IPS DF 4.7 (cell line): ENCODE measurements around the gene UVRAG.
"Not testable (repeated sequence)": the region's sequence is repeated elsewhere in the genome, so short reads cannot be mapped to it uniquely, and the experiment has no call there.

Experiments
- DNase-seq: peaks from one replicate; pipeline ENCODE4 v3.0.0-alpha.2; 2013; ENCODE audit warnings: low spot score; ENCODE audit errors: extremely low read depth

The UVRAG gene

DNA sequence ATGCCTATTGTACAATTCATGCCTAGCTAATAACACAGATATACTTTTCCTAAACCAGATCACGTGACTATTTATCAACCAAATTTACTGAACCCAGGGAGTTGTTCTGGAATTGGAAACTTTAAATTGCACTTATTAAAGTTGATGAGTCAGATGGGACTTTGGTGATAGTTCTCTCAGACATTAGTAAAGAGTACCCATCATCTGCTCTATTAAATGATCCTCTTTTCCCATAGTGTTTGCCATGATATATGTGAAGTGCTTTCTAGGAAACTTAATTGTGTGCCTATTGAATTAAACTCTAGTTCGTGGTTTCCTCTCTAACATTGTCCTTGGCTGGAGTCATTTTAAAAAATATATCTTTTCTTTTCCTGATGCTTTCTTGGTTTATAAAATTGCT lies 99.0 kb downstream of the UVRAG start:
- no peak for DNase-seq

DNA sequence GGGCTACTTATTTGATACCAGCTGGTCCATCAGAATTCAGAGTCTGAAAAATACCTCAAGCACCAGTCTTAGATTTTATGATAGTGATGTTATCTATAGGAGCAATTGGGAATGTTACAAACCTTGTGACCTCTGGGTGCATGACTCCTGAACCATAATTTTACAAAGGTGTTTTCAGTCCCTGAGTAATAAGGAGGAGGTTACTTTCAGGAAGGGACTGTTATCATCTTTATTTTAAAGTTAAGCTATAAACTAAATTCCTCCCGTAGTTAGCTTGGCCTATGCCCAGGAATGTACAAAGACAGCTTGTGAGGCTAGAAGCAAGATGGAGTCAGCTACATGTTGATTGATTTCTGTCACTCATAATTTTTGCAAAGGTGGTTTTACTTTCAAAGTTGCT lies 101.9 kb downstream of the UVRAG start:
- DNase-seq, result no peak

- DNase-seq, result no peak
Measured at GRCh38 chr11:75918331-75918730, 103.3 kb downstream of the UVRAG start.

- no peak for DNase-seq
Measured at GRCh38 chr11:75919525-75919924, 104.5 kb downstream of the UVRAG start.

- no peak for DNase-seq
Measured at GRCh38 chr11:75920848-75921247, 105.8 kb downstream of the UVRAG start.

- DNase-seq, result no peak
Measured at GRCh38 chr11:75921808-75922207, 106.8 kb downstream of the UVRAG start.

DNA sequence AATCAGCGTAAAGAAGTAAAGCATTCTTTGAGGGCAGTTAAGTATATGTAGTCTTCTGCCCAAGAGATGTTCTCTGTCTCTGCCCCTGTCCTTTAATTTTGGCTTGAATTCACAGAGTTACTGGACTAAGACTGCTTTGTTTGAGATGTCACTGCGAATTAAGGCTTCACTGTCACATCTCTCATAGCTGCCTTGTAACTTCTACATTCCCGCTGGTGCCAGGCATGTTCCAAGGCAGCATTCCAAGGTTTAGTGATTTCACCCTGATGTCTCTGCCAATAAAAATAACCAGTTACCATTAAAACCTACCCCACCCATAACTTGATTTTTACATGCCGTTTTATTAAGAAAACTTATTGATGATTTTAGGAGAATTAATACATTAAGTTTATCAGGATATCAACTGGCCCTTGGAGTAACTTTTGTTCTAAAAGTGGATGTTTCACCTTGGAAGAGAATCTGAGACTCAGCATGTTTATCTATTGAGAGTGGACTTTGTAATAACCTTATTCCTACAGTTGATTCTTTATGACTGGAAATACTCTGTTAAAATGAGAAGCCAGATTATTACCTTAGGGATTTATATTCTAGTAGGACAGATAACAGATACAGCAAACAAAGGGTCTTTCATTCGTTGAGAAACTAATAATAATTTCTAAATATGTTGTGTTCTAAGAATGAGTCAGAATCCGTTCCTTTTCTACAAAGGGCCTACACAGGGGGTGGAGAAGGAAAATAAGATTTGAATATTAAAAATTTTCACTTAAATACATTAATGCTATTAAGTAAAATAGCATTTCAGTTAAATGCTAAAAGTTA lies 110.2 kb downstream of the UVRAG start:
- no peak for DNase-seq

GRCh38 chr11:75925785-75926164 lies 110.8 kb downstream of the UVRAG start:
- DNase-seq, result no peak

GRCh38 chr11:75929706-75930105 lies 114.7 kb downstream of the UVRAG start:
- DNase-seq, result no peak

DNA sequence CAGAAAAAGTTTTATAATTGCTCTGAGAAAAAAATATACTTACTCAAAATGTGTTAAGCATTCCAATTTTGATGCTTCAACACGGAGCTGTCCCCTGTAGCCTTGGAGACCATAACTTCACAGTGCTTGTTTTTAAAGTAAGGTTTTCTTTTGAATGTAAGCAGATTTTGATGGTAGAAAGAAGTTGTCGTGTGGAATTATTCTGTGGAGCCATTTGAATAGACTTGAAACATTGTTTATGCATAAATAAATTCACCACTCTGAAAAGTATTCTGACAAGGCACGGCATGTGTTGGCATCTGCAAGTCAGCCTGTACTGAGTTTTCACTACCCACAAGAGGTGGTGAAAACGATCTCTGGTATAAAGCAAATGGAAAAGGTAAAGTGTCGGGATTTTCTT lies 115.5 kb downstream of the UVRAG start:
- no peak for DNase-seq

DNA sequence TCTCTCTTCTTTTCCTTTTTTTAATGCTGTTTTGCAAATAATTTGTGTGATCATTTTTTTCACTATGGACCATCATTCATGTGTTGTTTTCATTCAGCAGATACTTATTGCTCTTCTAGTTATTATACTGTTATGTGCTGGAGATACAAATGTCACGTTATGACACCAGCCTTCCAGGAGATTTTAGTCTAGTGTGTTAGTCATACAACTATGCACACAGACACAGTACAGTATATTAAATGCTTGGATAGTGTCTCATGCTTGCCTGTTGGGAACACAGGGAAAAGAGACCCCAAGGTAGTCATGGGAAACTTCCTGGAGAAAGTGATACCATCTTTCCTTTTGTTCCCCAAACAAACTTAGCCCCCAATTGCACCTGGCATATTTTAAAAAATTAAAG lies 116.1 kb downstream of the UVRAG start:
- DNase-seq, result no peak

- not testable (repeated sequence) for DNase-seq
Measured at GRCh38 chr11:75933736-75934135, 118.7 kb downstream of the UVRAG start.

DNA sequence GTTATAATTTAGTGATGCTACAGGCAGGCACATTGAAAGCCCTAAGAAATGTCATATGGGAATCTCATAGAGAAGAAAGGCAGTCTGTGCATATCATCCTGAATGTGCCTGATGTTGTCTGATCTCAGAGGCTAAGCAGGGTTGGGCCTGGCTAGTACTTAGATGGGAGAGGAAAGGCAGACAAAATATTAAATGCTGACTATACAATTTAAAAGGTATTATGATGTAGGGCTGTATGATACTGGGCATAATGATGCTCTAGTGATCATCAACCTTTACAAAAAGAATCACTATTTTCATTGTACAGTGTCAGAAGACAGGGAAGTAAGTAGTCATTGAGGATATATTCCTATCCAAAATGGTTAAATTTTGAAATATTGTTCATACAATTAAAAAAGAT lies 119.8 kb downstream of the UVRAG start:
- DNase-seq, result no peak

DNA sequence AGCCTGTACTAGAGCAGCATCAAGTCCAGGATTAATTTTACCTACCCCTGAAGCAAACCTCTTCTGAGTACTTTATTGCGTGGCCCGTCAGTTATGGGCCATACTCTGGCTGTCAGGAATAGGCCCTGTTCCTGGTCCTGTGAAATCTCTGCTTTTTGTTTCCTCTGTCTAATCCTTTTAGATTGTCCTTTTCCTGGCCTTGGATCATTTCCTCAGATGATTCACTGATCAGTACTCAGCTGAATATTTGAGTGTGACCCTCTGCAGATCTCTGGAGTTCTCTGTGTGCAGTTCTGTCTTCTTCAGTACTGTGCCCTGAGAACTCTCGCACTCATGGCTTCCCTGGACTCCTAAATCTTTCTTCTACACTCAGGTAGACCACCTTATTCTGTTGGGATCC lies 123.5 kb downstream of the UVRAG start:
- DNase-seq, result no peak

DNA sequence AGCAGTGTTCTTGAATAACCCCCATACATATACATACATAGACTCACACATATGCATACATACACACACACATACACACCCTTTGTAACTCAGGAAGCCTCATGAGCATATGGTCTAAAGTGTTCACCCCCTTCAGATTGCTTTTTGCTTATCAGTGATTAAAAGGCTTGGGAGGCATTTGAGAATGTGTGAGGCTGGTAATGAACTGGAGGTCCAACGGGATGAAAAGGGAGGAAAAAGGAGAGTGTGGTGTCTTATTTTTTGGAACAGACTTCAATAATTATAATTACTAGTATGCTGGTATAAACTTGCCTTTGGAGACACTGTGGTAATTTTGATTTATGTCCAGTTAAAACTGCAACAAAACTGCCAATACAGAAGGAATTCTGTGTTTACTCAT lies 124.5 kb downstream of the UVRAG start:
- no peak for DNase-seq

DNA sequence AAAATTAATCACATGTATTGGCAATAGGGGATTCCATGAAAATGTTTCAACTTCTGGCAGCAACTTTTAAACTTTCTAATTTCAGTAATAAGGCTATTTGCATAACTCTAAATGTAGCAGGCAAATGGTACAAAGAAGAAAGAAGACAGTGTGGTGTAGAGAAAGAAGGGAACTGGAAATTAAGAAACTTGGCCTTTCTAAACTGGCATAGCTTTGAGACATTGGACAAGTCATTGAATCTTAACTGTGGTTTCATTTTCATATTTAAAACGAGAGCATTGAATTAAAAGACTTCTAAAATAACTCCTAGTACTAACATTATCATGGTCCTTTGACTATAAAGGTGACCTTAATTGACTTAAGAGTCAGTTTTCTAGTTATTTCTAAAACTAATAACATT lies 125.0 kb downstream of the UVRAG start:
- DNase-seq, result no peak

- no peak for DNase-seq
Measured at GRCh38 chr11:75940911-75941310, 125.9 kb downstream of the UVRAG start.

DNA sequence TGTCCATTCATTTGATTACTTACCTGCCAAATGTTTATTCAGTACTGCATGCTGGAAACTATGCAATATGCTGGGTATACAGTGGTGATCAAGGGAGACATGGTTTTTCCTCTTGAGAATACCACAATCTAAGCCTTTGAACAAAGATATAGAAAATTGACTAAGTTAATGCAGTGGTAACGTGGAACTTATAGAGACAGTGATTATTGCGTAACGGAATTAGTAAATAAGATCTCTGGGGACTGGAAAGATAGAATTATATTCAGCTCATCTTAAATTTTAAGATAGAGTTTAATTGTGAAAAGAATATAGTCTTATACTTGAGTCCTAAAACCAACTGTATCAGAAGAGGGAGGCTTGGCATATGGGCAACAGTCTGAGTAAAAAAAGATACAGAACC lies 129.5 kb downstream of the UVRAG start:
- no peak for DNase-seq

DNA sequence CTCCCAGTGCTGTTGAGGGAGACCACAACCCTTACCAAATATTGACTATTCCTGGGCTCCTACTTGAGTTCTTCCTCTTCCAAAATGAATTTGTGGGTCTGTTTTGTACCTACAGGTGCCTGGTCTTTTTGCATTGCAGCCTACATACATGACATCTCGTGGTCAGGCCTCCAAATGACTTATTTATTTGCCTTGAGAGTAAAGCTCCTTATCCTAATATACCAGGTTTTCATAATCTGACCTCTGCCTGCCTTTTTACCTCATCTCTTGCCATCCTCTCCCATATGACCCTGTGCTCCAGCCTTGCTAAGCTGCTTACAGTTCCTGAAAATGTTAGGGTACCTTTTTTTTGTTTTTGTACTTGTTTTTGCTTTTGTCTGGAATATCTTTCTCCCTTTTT lies 130.4 kb downstream of the UVRAG start:
- DNase-seq, result no peak

GRCh38 chr11:75945947-75946346 lies 130.9 kb downstream of the UVRAG start:
- DNase-seq, result no peak

DNA sequence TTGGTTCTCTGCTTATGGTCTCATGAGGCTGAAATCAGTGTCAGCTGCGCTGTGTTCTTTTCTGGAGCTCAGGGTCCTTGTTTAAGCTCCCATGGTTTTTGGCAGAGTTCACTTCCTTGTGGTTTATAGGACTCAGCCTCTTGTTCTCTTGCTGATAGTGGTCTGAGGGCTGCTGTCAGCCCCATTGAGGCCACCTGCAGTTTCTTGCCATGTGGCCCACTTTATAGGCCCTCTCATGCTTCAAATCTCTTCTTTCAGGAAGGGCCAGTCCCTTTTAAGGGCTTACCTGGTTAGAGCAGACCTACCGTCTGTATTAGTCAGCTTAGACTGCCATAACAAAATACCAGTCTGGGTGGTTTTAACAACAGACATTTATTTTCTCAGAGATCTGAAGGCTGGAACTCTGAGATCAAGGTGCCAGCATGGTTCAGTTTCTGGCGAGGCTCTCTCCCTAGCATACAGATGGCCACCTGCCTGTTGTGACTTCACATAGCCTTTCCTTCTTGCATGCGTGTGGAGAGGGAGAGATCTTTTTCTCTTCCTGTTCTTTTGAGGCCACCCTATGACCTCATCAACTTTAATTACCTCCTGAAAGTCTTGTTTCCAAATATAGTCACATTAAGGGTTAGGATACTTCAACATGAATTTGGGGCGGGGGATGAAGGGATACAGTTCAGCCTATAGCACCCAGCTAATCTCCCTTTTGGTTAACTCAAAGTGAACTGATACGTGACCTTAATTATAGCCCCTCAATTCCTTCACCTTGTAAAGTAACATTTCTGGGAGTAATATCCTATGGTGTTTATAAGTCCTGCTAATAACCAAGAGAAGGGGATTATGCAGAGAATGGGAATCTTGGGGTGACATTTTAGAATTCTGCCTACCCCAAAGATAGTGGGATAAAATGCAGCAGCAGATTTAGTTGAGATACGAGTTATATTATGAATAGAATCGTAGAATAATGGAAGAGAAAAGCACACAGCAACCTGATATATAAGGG lies 131.8 kb downstream of the UVRAG start:
- no peak for DNase-seq

DNA sequence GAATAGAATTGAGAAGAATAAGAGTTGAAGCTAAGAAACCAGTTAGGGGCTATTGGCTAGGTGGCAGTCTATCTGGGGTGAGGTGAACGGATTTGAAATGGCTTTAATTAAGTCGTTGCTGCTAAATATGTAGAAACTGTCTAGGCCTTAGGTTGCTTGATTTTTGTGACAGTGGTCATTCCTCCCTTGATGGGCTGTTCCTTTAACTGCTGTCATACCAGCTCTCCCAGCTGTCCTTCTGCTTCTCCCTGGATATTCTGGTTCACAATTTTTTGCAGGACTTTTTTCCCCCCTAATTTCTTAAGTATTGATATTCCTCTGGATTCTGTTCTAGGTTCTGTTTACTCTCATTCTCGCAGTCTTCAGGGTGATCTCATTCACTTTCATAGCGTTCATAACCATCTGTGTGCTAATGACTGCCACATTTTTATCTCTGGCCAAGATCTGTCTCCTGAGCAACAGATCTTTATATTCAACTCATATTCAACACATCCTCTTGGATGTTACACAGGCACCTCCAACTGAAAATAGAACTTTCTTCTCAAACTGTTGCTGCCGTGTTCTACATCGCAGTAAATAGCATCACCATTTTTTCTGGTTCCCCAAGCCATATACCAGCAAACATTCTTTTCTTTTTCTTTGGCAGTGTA lies 134.1 kb downstream of the UVRAG start:
- no peak for DNase-seq
